BJ (cell line): ENCODE results near the gene PRCP. TPM values are rescaled to one million over a fixed set of nuclear protein-coding genes. Genes with fewer than 3 reads are reported as not detected.
A peak's percentile ranks its signal among the peaks of the same experiment; 100 is the strongest.

Source experiments
- CTCF ChIA-PET: fragments of 350-600 bp; formaldehyde crosslinking; extraction: SDS; loops from one replicate; lab custom pipeline; 2021; ENCODE audit warnings: antibody characterized with exemption, inconsistent platforms; lab: Yijun Ruan, JAX
- POLR2A ChIA-PET: fragments of 300-600 bp; sonication (Branson Sonifier 250); formaldehyde crosslinking; extraction: SDS; loops from one replicate; lab custom pipeline; 2021; ENCODE audit warnings: antibody characterized with exemption; lab: Charles Lee
- DNase-seq: peaks from one replicate; pipeline ENCODE4 v3.0.0-alpha.2; 2011; ENCODE audit warnings: low read depth
- H3K27me3 ChIP-seq: 2 replicates; pipeline ENCODE4 v1.6.0; 2011; ENCODE audit warnings: low read length; ENCODE audit not compliant: control insufficient read depth, insufficient read depth
- H3K36me3 ChIP-seq: 2 replicates; pipeline ENCODE4 v1.5.1; 2011; ENCODE audit warnings: low read length; ENCODE audit not compliant: control insufficient read depth, insufficient read depth
- H3K4me3 ChIP-seq: 2 replicates; pipeline ENCODE4 v1.5.1; 2011; ENCODE audit warnings: low read depth, mild to moderate bottlenecking, control low read depth, low read length
- CTCF ChIP-seq: IDR thresholded peaks from 2 replicates; pipeline ENCODE4 v1.5.1; 2011; ENCODE audit warnings: low read depth, mild to moderate bottlenecking, control low read depth, inconsistent platforms, low read length, moderate library complexity; ENCODE audit not compliant: insufficient read depth
- polyA plus RNA-seq: library from polyadenylated mRNA; depleted of rRNA; stranded (reverse); fragments of >200 nt; gene quantifications from 2 replicates; pipeline ENCODE4 v1.2.3, GENCODE V29; 2011

Gene PRCP
- polyA plus RNA-seq, 1 experiment = 62.0 TPM

GRCh38 chr11:82901165-82901921, 1.1 kb upstream of the PRCP start, which contains the start of gene DDIAS:
TSS of gene DDIAS (plus strand) at chr11:82901736. CDS start at chr11:82914739, 13,003 bp downstream.
- H3K27me3 ChIP-seq = no peaks in the 10 kb centered on the region
- peak; percentile 87 for DNase-seq
- no peaks in the 10 kb centered on the region for H3K36me3 ChIP-seq
- H3K4me3 ChIP-seq = peak within 1 kb of the TSS; percentile 62
- ChIA-PET POLR2A (interaction anchor here (0.7 to 1.0 kb wide), 2 partner anchors 256 to 364 kb away, joined by 5 to 6 read pairs; partner anchors contain the start of gene PCF11), CTCF (interaction anchor here (0.7 to 4.4 kb wide), 14 partner anchors 8 to 919 kb away, joined by 3 to 29 read pairs (median 6); no protein-coding TSS in a partner anchor)
- TF ChIP-seq CTCF = no peak

- Histone ChIP-seq H3K27me3 (no peaks in the 10 kb centered on the region), H3K36me3 (no peaks in the 10 kb centered on the region), H3K4me3 (peak overlapping the region; percentile 62)
- no peak for DNase-seq
- ChIA-PET CTCF (interaction anchor here (1.1 to 4.4 kb wide), 6 partner anchors 32 to 350 kb away, joined by 3 to 29 read pairs (median 10); no protein-coding TSS in a partner anchor), POLR2A (interaction anchor here (0.6 to 1.0 kb wide), 2 partner anchors 172 to 386 kb away, joined by 3 to 4 read pairs; partner anchors contain the start of genes CCDC90B and RAB30)
- TF ChIP-seq CTCF = no peak
These were observed 313 bp downstream of the PRCP start for GRCh38 chr11:82899957-82900276.

- DNase-seq = no peak
- H3K36me3 ChIP-seq = no peaks in the 10 kb centered on the region
- CTCF ChIA-PET = interaction anchor here (0.6 to 4.4 kb wide), 6 partner anchors 32 to 1483 kb away, joined by 3 to 29 read pairs (median 6); no protein-coding TSS in a partner anchor
- H3K4me3 ChIP-seq = peak overlapping the region; percentile 62; the same call in 1 of the 2 replicates
- no peak for TF ChIP-seq CTCF
- POLR2A ChIA-PET = interaction anchor here (0.7 kb wide), 1 partner anchor 219 kb away, joined by 3 read pairs; no protein-coding TSS in a partner anchor
- no peaks in the 10 kb centered on the region for H3K27me3 ChIP-seq
These were observed 927 bp downstream of the PRCP start for GRCh38 chr11:82899186-82899820.

GRCh38 chr11:82898241-82898640, 2.0 kb downstream of the PRCP start:
- CTCF ChIA-PET = interaction anchor here (0.7 to 1.2 kb wide), 2 partner anchors 31 to 86 kb away, joined by 3 to 5 read pairs; no protein-coding TSS in a partner anchor
- H3K27me3 ChIP-seq = no peaks in the 10 kb centered on the region
- TF ChIP-seq CTCF = no peak
- no peak for DNase-seq
- no peak overlapping the region for H3K4me3 ChIP-seq
- no peaks in the 10 kb centered on the region for H3K36me3 ChIP-seq
- POLR2A ChIA-PET = no interaction called here

- Histone ChIP-seq H3K36me3 (no peaks in the 10 kb centered on the region), H3K27me3 (no peaks in the 10 kb centered on the region), H3K4me3 (no peak overlapping the region)
- ChIA-PET POLR2A (no interaction called here), CTCF (interaction anchor here (1.2 to 3.2 kb wide), 4 partner anchors 10 to 920 kb away, joined by 4 to 8 read pairs (median 4); no protein-coding TSS in a partner anchor)
- no peak for DNase-seq
- TF ChIP-seq CTCF = no peak
These were observed 4.0 kb downstream of the PRCP start for GRCh38 chr11:82896183-82896582.
